Muscle layer of colon (tissue), 2 donors: Measurements from ENCODE around the gene IKBIP.

ENCODE experiments used
- H3K27ac ChIP-seq: one replicate; pipeline ENCODE4 v1.7.0; 2013; ENCODE audit warnings: low read depth, mild to moderate bottlenecking, low read length, moderate library complexity
- H3K27me3 ChIP-seq, 2 donors: one replicate each; pipeline ENCODE4 v1.7.0; 2013; ENCODE audit warnings: low read length in 2 of 2, mild to moderate bottlenecking in 2 of 2; ENCODE audit not compliant: insufficient read depth in 2 of 2, control insufficient read depth in 1 of 2
- H3K36me3 ChIP-seq: one replicate; pipeline ENCODE4 v1.7.0; 2013; ENCODE audit warnings: mild to moderate bottlenecking, low read length; ENCODE audit not compliant: insufficient read depth
- H3K4me1 ChIP-seq: one replicate; pipeline ENCODE4 v1.7.0; 2013; ENCODE audit warnings: mild to moderate bottlenecking, low read length; ENCODE audit not compliant: insufficient read depth
- H3K4me3 ChIP-seq, 2 donors: one replicate each; pipeline ENCODE4 v1.7.0; 2013; ENCODE audit warnings: low read length in 2 of 2, low read depth in 1 of 2, mild to moderate bottlenecking in 1 of 2, moderate library complexity in 1 of 2
- H3K9ac ChIP-seq: one replicate; pipeline ENCODE4 v1.7.0; 2013; ENCODE audit warnings: low read length
- H3K9me3 ChIP-seq: one replicate; pipeline ENCODE4 v1.7.0; 2013; ENCODE audit warnings: mild to moderate bottlenecking, low read length
- donor health status: abdominal sarcoma.
- donor health status: Adenocarcinoma of cecum.

The IKBIP gene

GRCh38 chr12:98644712-98645571 is at the start of gene IKBIP, which contains the start of gene APAF1:
Gene IKBIP (minus strand): TSS chr12:98644788. CDS start chr12:98644701, 87 bp downstream.
Gene APAF1 (plus strand): TSS chr12:98645290. CDS start chr12:98648360, 3,070 bp downstream.
- H3K4me3 ChIP-seq = peak within 1 kb of the TSS; percentile 78 to 98
- no peaks in the 10 kb centered on the region for H3K27me3 ChIP-seq
- H3K4me1 ChIP-seq = peaks cover 6% of the 10 kb centered on the region
- no peaks in the 10 kb centered on the region for H3K9me3 ChIP-seq
- H3K27ac ChIP-seq = peak within 1 kb of the TSS; percentile 71
- H3K36me3 ChIP-seq = peaks cover 14% of the 10 kb centered on the region
- H3K9ac ChIP-seq = peak within 1 kb of the TSS; percentile 74

DNA sequence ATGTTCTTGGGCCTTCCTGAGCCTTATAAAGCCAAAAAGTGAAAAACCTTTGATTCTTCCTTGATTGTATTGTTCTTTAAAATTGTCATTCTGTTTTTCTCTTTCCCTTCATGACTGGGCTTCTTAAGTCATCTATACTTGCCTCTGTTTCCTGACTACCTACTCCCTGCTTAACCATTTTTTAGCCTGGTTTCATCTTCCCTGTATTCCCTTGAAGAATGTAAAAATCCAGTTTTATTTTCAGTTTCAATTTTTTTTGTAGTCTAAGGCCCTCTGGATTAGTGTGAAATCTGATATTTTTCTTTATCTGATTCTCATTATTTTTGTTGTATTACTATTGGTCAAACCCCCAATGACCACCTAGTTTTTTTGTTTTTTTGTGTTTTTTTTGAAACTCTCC is 46.8 kb upstream of the IKBIP start:
- Histone ChIP-seq H3K4me3 (no peak overlapping the region), H3K9me3 (no peaks in the 10 kb centered on the region), H3K4me1 (no peaks in the 10 kb centered on the region), H3K9ac (no peak overlapping the region), H3K27ac (no peak overlapping the region), H3K27me3 (no peaks in the 10 kb centered on the region), H3K36me3 (peaks cover 11% of the 10 kb centered on the region)

- Histone ChIP-seq H3K9me3 (no peaks in the 10 kb centered on the region), H3K36me3 (peaks cover 26% of the 10 kb centered on the region), H3K27ac (no peak overlapping the region), H3K27me3 (no peaks in the 10 kb centered on the region), H3K4me1 (no peaks in the 10 kb centered on the region), H3K4me3 (no peak overlapping the region), H3K9ac (no peak overlapping the region)
Observed at GRCh38 chr12:98686603-98687002, 42.0 kb upstream of the IKBIP start.

DNA sequence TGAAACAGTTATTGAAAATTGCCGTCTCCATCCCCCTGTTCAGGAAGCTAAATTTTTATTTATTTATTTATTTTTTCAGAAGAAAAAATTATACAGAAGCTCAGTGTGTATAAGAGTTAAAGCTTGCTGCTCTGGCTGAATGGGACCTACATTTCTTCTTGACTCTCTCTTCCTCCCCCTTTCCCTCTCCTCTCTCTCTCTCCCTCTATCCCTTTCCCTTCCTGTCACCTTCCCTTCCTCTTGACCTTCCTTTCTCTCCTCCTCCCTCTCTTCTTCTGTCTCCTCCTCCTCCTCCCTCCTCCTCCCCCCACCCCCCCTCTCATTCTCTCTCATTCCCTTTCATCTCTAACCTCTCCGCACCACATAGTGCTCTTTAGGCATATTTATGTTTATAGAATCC is 39.6 kb upstream of the IKBIP start:
- Histone ChIP-seq H3K9ac (no peak overlapping the region), H3K4me1 (no peaks in the 10 kb centered on the region), H3K27ac (no peak overlapping the region), H3K9me3 (no peaks in the 10 kb centered on the region), H3K36me3 (peaks cover 37% of the 10 kb centered on the region), H3K4me3 (no peak overlapping the region), H3K27me3 (no peaks in the 10 kb centered on the region)

DNA sequence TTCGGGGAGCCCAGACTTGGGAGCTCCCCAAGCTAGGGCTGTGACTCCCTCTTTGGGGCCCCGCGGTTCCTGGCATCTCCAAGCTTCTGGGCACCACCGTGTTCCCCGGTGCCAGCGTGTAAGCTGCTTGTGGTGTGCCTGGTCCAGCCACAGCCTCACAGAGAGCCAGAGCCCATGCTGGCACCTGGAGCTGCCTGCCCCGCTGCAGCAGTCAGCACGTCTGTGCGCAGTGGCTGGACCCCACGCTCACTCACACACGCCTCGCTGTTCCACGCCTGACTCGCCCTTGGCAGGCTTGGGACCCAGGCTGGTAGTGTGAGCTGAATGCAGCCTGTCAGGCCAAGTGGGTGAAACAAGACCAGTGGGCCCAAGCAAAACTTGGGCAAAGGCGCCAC is 35.0 kb upstream of the IKBIP start:
- Histone ChIP-seq H3K4me3 (no peak overlapping the region), H3K27ac (no peak overlapping the region), H3K9me3 (no peaks in the 10 kb centered on the region), H3K27me3 (no peaks in the 10 kb centered on the region), H3K36me3 (peaks cover 37% of the 10 kb centered on the region), H3K9ac (no peak overlapping the region), H3K4me1 (no peaks in the 10 kb centered on the region)

- Histone ChIP-seq H3K9ac (no peak overlapping the region), H3K4me1 (no peaks in the 10 kb centered on the region), H3K27me3 (no peaks in the 10 kb centered on the region), H3K36me3 (peaks cover 40% of the 10 kb centered on the region), H3K4me3 (no peak overlapping the region), H3K27ac (no peak overlapping the region), H3K9me3 (no peaks in the 10 kb centered on the region)
Observed at GRCh38 chr12:98678946-98679610, 34.5 kb upstream of the IKBIP start.

DNA sequence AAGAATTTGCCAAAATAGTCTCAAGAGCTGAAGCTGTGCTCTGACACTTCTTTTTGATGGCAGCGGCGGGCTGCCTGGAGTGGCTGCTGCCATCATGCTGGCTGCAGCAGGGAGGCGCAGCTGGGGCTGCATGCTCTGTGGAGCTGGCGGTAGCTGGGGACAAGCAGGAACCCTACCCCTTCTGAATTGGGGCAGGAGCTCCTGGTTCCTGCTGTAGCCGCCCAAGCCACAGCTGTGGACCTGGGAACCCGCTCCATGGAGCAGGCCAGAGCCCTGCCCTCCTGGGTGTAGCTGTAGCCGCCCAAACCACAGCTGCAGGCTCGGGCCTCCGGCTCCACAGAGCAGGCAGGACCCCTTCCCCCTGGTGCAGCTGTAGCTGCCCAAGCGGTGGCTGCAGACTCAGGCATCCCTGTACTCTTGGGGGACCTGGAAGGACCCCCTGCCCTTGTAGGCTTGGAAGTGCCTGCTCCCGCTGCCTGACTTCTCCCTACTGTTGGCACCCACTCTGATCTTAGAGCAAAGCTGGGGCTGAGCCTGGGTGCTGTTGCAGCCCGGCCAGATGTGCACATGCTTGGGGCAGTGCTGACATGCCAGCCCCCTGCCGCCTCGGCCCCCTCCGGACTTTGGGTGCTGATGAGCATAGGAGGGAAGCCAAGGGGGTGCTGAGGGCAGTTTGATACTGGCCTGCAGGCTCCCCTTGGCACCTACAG is 33.8 kb upstream of the IKBIP start:
- Histone ChIP-seq H3K4me3 (no peak overlapping the region), H3K27me3 (no peaks in the 10 kb centered on the region), H3K9ac (no peak overlapping the region), H3K27ac (no peak overlapping the region), H3K4me1 (no peaks in the 10 kb centered on the region), H3K9me3 (no peaks in the 10 kb centered on the region), H3K36me3 (peaks cover 38% of the 10 kb centered on the region)

- no peaks in the 10 kb centered on the region for H3K9me3 ChIP-seq
- H3K4me1 ChIP-seq = no peaks in the 10 kb centered on the region
- H3K27me3 ChIP-seq = no peaks in the 10 kb centered on the region
- no peak overlapping the region for H3K27ac ChIP-seq
- peaks cover 17% of the 10 kb centered on the region for H3K36me3 ChIP-seq
- no peak overlapping the region for H3K4me3 ChIP-seq
- H3K9ac ChIP-seq = no peak overlapping the region
Observed at GRCh38 chr12:98674841-98675240, 30.3 kb upstream of the IKBIP start.

DNA sequence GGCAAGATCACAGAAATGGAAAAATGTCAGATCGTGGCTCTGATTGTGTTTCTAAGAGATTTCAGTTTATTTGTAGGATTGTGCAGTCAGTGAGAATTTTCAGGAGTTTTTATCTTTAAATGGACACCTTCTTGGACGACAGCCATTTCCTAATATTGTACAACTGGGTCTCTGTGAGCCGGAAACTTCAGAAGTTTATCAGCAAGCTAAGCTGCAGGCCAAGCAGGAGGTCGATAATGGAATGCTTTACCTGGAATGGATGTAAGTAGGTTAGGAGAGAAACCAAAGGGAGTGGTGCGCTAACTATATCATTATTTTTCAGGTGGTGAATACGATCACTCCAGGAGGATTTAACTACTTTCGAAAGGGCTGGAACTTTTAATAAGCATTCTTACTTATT is 26.9 kb upstream of the IKBIP start:
- peaks cover 9% of the 10 kb centered on the region for H3K36me3 ChIP-seq

GRCh38 chr12:98669751-98670150 is 25.2 kb upstream of the IKBIP start:
- no peaks in the 10 kb centered on the region for H3K27me3 ChIP-seq
- H3K27ac ChIP-seq = no peak overlapping the region
- H3K9me3 ChIP-seq = no peaks in the 10 kb centered on the region
- H3K9ac ChIP-seq = no peak overlapping the region
- H3K4me3 ChIP-seq = no peak overlapping the region
- no peaks in the 10 kb centered on the region for H3K4me1 ChIP-seq
- peaks cover 19% of the 10 kb centered on the region for H3K36me3 ChIP-seq

More for the DNA sequence above, 26.9 kb upstream of the IKBIP start:
- Histone ChIP-seq H3K9me3 (no peaks in the 10 kb centered on the region), H3K27me3 (no peaks in the 10 kb centered on the region), H3K9ac (no peak overlapping the region), H3K27ac (no peak overlapping the region), H3K4me3 (no peak overlapping the region), H3K4me1 (no peaks in the 10 kb centered on the region)

DNA sequence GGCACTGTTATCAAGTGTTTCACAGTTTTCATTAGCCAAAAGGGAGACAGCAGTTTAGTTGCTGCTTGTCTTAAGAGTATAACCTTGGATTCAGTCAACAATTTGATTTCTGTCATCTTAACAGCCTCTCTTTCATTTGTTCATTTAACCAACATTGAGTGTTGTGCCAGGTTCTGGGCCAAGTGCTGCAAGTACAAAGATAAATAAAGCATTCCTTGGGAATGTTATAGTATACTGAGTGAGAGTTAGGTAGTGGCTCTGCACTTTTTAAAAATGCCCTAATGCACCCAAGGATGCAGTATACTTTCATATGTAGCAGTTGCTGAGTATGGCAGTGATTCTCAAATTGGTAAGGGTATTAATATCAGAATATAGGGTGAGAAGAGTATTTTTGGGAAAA is 15.9 kb upstream of the IKBIP start:
- Histone ChIP-seq H3K9me3 (no peaks in the 10 kb centered on the region), H3K4me1 (no peaks in the 10 kb centered on the region), H3K4me3 (no peak overlapping the region), H3K27ac (no peak overlapping the region), H3K9ac (no peak overlapping the region), H3K36me3 (peaks cover 12% of the 10 kb centered on the region), H3K27me3 (no peaks in the 10 kb centered on the region)
